ENCODE results near the gene TBC1D2B.
"Not testable (repeated sequence)": the region's sequence is repeated elsewhere in the genome, so short reads cannot be mapped to it uniquely, and the experiment has no call there.

The TBC1D2B gene

GRCh38 chr15:77996226-77996625, 81.3 kb downstream of the TBC1D2B start:
- DNase-seq (ENCODE audit: extremely low read depth, insufficient read length); H3K27me3 ChIP-seq (replicated peaks; ENCODE audit: control insufficient read depth, insufficient read depth, low read length); H3K4me3 ChIP-seq (replicated peaks; ENCODE audit: low read depth, low read length): not testable (repeated sequence)
- peaks cover 12% of the 10 kb centered on the region for H3K36me3 ChIP-seq (ENCODE audit: control insufficient read depth, insufficient read depth, low read length)

GRCh38 chr15:77995537-77995918, 82.0 kb downstream of the TBC1D2B start:
- not testable (repeated sequence) for H3K36me3 ChIP-seq (ENCODE audit: control insufficient read depth, insufficient read depth, low read length); DNase-seq (ENCODE audit: extremely low read depth, insufficient read length)

GRCh38 chr15:77994893-77995536, 82.5 kb downstream of the TBC1D2B start:
- TF ChIP-seq CTCF (IDR thresholded peaks at IDR 0.05; ENCODE audit: insufficient read depth, low read length, poor library complexity, severe bottlenecking), result peak; percentile 42
- not testable (repeated sequence) for H3K36me3 ChIP-seq (ENCODE audit: control insufficient read depth, insufficient read depth, low read length); DNase-seq (ENCODE audit: extremely low read depth, insufficient read length); H3K4me3 ChIP-seq (replicated peaks; ENCODE audit: low read depth, low read length); H3K27me3 ChIP-seq (replicated peaks; ENCODE audit: control insufficient read depth, insufficient read depth, low read length)

More at GRCh38 chr15:77995537-77995918, 82.0 kb downstream of the TBC1D2B start:
- not testable (repeated sequence) for H3K4me3 ChIP-seq (replicated peaks; ENCODE audit: low read depth, low read length); H3K27me3 ChIP-seq (replicated peaks; ENCODE audit: control insufficient read depth, insufficient read depth, low read length)

- not testable (repeated sequence) for H3K27me3 ChIP-seq (replicated peaks; ENCODE audit: control insufficient read depth, insufficient read depth, low read length); H3K36me3 ChIP-seq (ENCODE audit: control insufficient read depth, insufficient read depth, low read length); H3K4me3 ChIP-seq (replicated peaks; ENCODE audit: low read depth, low read length)
- DNase-seq (ENCODE audit: extremely low read depth, insufficient read length), result peak; percentile 79
Measured at GRCh38 chr15:77993970-77994693, 83.4 kb downstream of the TBC1D2B start.

- Histone ChIP-seq H3K27me3 (replicated peaks; ENCODE audit: control insufficient read depth, insufficient read depth, low read length) (no peaks in the 10 kb centered on the region), H3K4me3 (replicated peaks; ENCODE audit: low read depth, low read length) (no peak overlapping the region), H3K36me3 (ENCODE audit: control insufficient read depth, insufficient read depth, low read length) (peaks cover 4% of the 10 kb centered on the region)
- DNase-seq (ENCODE audit: extremely low read depth, insufficient read length), result no peak
- no peak for TF ChIP-seq CTCF (IDR thresholded peaks at IDR 0.05; ENCODE audit: insufficient read depth, low read length, poor library complexity, severe bottlenecking)
Measured at GRCh38 chr15:77993374-77993911, 84.1 kb downstream of the TBC1D2B start.

GRCh38 chr15:77992356-77993222, 84.9 kb downstream of the TBC1D2B start:
- Histone ChIP-seq H3K27me3 (replicated peaks; ENCODE audit: control insufficient read depth, insufficient read depth, low read length) (no peaks in the 10 kb centered on the region), H3K4me3 (replicated peaks; ENCODE audit: low read depth, low read length) (no peak overlapping the region), H3K36me3 (ENCODE audit: control insufficient read depth, insufficient read depth, low read length) (peaks cover 1% of the 10 kb centered on the region)
- DNase-seq (ENCODE audit: extremely low read depth, insufficient read length), result no peak
- TF ChIP-seq CTCF (IDR thresholded peaks at IDR 0.05; ENCODE audit: insufficient read depth, low read length, poor library complexity, severe bottlenecking), result no peak

- not testable (repeated sequence) for H3K4me3 ChIP-seq (replicated peaks; ENCODE audit: low read depth, low read length); DNase-seq (ENCODE audit: extremely low read depth, insufficient read length); H3K36me3 ChIP-seq (ENCODE audit: control insufficient read depth, insufficient read depth, low read length); H3K27me3 ChIP-seq (replicated peaks; ENCODE audit: control insufficient read depth, insufficient read depth, low read length)
Measured at GRCh38 chr15:77991658-77992201, 85.8 kb downstream of the TBC1D2B start.
